HG02588 (cell line): ENCODE measurements around the gene IRF2BP2.

Experiments used
- ATAC-seq: cut with Tn5 transposase; IDR thresholded peaks from one replicate; pipeline ENCODE4 v1.9.1; 2021; ENCODE audit warnings: mild to moderate bottlenecking, moderate library complexity; ENCODE audit not compliant: unreplicated experiment

Gene IRF2BP2

GRCh38 chr1:234610061-234610665 lies at the start of gene IRF2BP2:
IRF2BP2 (minus strand) TSS chr1:234610178; CDS start chr1:234609494, 684 bp downstream.
- ATAC-seq = peak; percentile 20

- ATAC-seq = no peak
Measured at GRCh38 chr1:234659538-234659937, 49.6 kb upstream of the IRF2BP2 start.

- no peak for ATAC-seq
Measured at GRCh38 chr1:234658138-234658537, 48.2 kb upstream of the IRF2BP2 start.

- peak; percentile 53 for ATAC-seq
Measured at GRCh38 chr1:234656944-234657654, 47.1 kb upstream of the IRF2BP2 start.

GRCh38 chr1:234656070-234656895 lies 46.3 kb upstream of the IRF2BP2 start:
- ATAC-seq = no peak

GRCh38 chr1:234655328-234656069 lies 45.5 kb upstream of the IRF2BP2 start:
- no peak for ATAC-seq

GRCh38 chr1:234654002-234654733 lies 44.2 kb upstream of the IRF2BP2 start:
- ATAC-seq = no peak

- ATAC-seq = no peak
Measured at GRCh38 chr1:234649432-234650081, 39.6 kb upstream of the IRF2BP2 start.

- no peak for ATAC-seq
Measured at GRCh38 chr1:234647758-234648157, 37.8 kb upstream of the IRF2BP2 start.

- ATAC-seq = no peak
Measured at GRCh38 chr1:234647245-234647644, 37.3 kb upstream of the IRF2BP2 start.

GRCh38 chr1:234645964-234646363 lies 36.0 kb upstream of the IRF2BP2 start:
- ATAC-seq = no peak

- no peak for ATAC-seq
Measured at GRCh38 chr1:234645474-234645953, 35.5 kb upstream of the IRF2BP2 start.

- no peak for ATAC-seq
Measured at GRCh38 chr1:234644928-234645327, 35.0 kb upstream of the IRF2BP2 start.

- ATAC-seq = no peak
Measured at GRCh38 chr1:234643850-234644134, 33.8 kb upstream of the IRF2BP2 start.

- no peak for ATAC-seq
Measured at GRCh38 chr1:234643111-234643849, 33.3 kb upstream of the IRF2BP2 start.

GRCh38 chr1:234642428-234642827 lies 32.5 kb upstream of the IRF2BP2 start:
- no peak for ATAC-seq

GRCh38 chr1:234639961-234640360 lies 30.0 kb upstream of the IRF2BP2 start:
- no peak for ATAC-seq

GRCh38 chr1:234638832-234639799 lies 29.1 kb upstream of the IRF2BP2 start:
- ATAC-seq = no peak
